ENCODE measurements around the gene ADGRE2.

DNA sequence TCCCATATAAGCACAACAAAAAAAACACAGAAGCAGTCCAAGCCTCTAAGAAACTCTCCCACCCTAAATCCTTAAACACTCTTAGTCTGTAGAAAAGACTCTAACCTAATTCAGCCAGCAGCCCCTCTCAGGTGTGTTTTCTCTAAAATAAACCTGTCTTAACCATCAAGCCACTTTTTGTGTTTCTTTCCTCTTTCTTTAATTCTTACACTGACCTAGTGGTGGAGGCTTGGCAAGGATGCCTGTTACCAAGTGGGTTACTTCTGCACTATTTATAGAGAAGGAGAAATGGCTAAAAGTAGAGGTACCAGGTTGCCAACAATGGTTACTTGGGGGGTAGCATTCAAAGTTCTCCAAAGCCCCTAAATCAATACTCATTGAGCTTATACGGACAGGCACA, 44.8 kb downstream of the ADGRE2 start:
- TF ChIP-seq, protein P1, sequence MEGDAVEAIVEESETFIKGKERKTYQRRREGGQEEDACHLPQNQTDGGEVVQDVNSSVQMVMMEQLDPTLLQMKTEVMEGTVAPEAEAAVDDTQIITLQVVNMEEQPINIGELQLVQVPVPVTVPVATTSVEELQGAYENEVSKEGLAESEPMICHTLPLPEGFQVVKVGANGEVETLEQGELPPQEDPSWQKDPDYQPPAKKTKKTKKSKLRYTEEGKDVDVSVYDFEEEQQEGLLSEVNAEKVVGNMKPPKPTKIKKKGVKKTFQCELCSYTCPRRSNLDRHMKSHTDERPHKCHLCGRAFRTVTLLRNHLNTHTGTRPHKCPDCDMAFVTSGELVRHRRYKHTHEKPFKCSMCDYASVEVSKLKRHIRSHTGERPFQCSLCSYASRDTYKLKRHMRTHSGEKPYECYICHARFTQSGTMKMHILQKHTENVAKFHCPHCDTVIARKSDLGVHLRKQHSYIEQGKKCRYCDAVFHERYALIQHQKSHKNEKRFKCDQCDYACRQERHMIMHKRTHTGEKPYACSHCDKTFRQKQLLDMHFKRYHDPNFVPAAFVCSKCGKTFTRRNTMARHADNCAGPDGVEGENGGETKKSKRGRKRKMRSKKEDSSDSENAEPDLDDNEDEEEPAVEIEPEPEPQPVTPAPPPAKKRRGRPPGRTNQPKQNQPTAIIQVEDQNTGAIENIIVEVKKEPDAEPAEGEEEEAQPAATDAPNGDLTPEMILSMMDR (IDR thresholded peaks at IDR 0.05; ENCODE audit: low read length), result no peak
- no peak for TF ChIP-seq EZH2 (IDR thresholded peaks at IDR 0.05; ENCODE audit: borderline replicate concordance, low read length)

Measured in OCI-LY1 (cell line).